NOMO-1 (cell line): ENCODE measurements around the gene SPAG5.
A peak's percentile ranks its signal among the peaks of the same experiment; 100 is the strongest.
"Not testable (repeated sequence)": the region's sequence is repeated elsewhere in the genome, so short reads cannot be mapped to it uniquely, and the experiment has no call there.

Experiments used
- DNase-seq, 2 experiments: peaks; one replicate each; lab custom pipeline; 2025; ENCODE audit not compliant: unreplicated experiment in 2 of 2; lab: John Stamatoyannopoulos, UW

The SPAG5 gene

DNA sequence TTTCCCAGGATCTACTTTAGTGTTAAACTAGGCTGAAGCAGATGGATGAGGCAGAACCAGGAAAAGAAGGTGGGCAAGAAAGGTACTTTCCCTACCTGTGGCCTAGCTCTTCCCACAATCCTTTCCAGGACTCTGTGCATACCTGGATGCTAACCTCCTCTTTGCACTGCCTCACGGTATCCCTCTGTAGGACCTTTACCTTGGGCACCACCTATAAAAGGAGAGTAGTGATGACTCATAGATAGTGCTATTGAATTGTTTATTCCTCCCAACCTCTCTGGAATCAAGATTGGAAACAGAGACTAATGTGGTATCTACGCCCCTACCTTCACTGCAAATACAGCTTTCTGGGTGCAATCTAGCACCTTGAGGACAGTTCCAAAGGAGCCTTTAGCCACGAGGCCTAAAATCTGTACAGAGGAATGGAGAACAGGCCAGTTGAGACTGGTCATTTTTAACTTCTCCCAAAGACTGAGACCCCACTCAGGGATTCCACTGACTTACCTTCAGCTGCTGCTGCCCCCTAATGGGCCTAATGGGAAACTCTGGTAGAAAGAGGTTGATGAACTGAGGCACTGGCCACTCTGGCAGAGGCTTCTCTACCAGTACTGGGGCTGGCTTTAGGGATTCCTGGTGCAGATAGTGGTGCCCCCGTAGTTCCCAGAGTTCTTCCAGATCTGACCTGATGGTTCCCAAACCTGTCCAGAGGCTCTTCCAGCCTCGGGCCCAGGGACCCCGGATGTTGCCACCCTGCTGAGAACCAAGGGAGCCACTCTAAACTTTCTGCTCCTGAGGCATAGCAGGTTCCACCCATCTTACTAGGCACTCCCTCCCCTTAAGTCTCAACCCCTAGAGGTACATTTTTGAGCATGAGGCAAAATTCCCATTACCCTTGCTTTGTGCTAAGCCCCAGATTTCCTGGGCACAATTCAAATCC lies 14.4 kb upstream of the SPAG5 start:
- no peak for DNase-seq

DNA sequence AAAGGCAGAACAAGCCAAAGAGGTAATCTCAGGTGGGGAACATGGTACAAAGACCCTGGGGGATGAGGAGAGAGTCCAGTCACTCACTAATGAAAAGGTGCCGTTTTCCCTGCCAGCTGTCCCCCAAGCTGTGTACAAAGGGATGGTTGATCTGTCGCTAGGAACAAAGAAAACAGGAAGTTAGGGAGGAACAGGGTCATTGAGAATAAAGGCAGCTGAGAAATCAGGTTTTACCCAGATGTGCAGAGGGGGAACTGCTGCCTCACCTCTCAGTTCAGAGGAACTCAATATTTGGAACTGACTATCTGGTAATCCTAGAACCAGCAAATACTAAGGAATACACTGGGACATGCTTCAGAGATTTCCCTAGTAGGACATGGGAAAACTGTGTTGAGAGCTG lies 13.7 kb upstream of the SPAG5 start:
- peak in 1 of 2 experiments; percentile 1 for DNase-seq

DNA sequence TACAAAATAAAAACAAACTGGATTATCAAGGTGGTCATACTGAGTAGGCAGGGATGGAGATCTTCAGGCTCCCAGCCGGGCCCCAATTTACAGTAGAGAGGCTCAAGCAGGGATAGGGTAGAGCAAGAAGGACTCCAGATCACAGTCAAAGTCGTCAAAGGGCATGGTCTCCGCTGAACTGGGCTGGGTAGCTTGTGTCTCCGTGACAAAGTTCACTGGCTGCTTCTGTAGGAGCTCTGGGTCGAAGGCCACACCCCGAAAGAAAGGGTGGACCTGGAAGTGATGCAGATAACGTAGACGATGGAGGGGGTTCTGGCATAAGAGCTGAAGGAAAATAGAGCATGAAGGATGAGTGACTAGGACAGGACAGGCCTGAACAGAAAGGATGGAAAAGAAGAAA lies 11.6 kb upstream of the SPAG5 start:
- DNase-seq: no peak

DNA sequence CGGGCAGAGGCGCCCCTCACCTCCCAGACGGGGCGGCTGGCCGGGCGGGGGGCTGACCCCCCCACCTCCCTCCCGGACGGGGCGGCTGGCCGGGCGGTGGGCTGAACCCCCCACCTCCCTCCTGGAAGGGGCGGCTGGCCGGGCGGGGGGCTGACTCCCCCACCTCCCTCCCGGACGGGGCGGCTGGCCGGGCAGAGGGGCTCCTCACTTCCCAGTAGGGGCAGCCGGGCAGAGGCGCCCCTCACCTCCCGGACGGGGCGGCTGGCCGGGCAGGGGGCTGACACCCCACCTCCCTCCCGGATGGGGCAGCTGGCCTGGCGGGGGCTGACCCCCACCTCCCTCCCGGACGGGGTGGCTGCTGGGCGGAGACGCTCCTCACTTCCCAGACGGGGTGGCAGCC lies 5.2 kb upstream of the SPAG5 start:
- DNase-seq: not testable (repeated sequence)

DNA sequence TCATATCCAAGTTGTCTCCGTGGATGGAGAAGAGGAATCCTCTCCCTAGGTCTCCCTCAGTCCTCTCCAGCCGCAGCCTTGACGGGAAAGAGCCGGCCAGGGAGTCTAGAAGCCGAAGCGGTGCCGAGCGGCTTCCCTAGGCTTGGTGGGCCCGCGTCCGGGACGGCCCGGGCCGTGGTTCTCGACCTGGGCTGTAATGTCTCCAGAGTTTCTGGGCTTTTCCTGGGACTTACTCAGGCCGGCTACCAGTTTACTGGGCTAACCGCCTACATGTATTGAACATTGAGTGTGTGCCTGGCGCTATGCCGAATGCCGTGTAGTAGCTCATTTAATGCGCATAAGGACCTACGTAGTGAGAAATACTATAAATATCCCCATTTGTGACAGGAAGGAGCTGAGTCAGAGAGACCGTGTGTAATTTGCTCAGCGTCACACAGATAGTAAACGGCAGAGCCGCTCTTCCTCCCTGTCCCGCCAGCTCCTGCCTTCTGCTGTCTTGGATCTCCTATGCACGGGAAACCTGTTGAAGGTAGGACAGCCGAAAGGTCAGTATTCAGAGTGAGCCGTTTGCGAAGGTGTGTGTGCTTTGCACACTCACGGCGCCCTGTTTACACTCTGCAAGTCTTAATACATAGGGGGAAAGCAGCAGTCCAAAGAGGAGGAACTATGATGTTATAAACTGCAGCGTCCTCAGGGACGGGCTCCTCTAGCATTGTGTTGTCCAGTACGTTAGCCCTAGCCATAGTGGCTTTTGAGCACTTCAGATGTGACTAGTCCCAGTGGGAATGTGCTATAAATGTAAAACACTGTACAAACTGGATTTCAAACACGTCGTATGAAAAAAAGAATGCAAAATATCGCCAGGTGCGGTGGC lies 723 bp upstream of the SPAG5 start:
- DNase-seq: peak; percentile 68 to 87

DNA sequence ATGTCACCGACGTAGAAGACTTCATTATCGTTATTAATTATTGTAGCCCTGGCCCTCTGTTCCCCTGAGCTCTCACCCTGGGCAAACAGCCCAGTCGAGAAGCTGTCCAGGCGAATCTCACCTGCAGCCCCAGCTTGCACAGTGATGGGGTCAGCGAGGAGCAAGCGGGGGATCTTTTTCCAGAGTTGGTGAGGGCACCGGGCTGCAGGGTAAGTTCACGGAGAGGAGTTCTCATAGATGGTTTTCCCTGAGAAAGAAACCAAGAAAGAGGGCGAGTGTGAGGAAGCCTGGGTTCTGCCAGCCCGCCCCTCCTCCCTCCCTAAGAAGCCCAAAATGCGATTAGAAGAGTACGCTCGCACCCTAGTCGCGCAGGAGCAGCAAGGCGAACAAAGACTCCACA lies 436 bp downstream of the SPAG5 start:
- no peak for DNase-seq

DNA sequence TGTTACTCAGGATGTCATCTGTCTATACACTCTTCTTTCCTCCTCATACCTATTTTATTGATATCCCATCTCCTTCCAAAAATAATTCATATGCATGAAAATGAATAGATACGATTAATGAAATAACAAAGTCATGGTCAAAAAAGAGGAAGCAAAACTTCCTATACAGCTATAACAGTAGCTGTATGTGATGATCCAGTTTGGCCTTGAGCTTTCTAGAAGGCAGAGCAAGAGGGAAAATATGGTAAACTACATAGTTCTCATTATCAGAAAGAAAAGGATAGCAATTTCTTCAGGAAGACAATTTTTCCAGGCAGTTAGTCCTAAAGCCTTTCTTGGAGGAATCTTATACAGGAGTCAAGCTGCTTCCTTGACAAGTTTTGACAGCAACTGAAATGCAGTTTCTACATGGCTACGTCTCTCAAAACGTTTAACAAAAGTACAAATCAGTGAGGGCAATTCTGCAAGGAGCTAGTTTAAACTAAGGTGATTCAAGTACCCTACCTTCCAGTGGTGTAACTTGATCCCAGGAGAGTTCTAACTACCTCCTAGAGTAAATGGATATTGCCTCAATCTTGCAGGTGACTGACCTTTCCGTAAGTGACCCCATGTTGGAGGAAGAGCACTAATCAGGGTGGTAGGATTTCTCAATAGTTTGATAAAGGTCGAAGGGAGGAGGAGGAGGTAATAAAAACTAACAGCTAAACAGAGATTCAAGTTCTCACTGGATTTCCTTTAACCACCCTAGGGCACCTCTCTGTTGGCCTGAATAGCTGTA lies 1.0 kb downstream of the SPAG5 start:
- DNase-seq: peak; percentile 11 to 42

DNA sequence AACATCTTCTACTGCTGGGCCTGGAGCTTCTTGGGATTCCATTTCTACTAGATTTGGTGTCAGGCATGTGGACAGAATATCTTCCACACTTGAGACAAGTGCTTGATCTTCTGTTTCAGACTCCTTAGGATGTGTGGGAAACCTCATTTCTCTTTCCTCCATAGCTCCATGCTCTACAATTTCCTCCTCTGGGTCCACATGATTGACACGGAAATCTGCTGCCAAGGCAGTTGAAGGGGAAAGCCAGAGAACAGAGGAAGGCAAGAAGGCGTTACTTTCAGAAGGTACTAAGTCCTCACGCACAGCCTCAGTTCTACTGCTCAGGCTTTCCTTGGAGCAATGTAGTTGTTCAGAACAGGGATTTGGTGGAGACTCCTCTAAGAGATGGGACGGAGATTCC lies 6.6 kb downstream of the SPAG5 start:
- no peak for DNase-seq

DNA sequence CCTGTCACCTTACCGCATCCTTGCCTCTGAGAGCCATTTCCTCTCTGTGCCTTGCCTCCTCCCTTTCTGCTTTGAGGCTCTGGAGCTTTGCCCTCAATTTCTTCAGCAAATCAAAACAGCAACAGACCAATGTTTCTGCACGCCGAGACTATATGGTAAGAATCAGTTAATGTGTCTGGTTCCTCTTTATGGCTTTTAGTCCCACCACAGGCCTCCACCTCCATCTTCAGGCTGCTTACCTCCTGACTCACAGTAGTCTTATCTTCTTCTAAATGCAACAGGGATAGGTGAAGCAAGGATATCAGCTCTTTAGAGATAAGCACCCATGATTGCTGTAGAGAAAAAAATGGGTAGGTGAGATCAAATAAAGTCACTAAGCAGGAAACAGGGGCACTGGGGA lies 13.0 kb downstream of the SPAG5 start:
- DNase-seq: no peak

DNA sequence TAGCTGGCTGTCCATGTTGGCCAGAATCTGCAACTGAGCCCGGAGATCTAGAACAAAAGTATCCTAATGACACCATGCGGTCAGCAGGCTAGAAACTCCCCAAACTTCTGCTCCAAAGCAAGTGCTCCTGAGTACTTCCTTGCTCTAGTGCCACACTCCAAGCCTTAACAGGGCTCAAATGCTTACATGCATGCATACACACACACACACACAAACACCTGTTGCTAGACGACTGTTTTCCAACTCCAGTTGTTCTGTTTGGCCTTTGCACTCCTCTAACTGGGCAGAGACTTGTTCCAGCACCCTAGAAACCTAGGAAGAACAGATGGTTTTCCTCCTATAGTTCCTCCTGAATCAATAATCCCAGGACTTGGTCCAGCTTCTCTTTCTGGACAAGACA lies 14.4 kb downstream of the SPAG5 start:
- no peak for DNase-seq

DNA sequence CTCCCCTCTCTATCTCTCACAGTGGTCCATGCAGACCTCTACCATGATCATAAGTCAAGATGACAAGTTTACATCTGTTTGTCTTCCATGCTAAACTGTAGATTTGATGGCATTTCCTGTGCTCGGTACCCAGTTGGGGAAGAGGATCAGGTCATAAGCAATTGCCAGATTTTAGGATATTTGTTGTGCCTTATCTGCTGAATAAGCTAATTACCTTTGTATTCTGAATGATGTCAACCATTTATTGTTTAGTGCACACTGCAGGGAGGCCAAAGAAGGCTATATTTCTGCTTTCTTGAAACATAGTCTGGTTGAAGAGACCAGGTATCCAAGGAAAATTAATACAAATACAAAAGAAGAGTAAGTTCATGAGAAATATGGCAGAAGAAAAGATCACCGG lies 16.3 kb downstream of the SPAG5 start:
- DNase-seq: no peak

DNA sequence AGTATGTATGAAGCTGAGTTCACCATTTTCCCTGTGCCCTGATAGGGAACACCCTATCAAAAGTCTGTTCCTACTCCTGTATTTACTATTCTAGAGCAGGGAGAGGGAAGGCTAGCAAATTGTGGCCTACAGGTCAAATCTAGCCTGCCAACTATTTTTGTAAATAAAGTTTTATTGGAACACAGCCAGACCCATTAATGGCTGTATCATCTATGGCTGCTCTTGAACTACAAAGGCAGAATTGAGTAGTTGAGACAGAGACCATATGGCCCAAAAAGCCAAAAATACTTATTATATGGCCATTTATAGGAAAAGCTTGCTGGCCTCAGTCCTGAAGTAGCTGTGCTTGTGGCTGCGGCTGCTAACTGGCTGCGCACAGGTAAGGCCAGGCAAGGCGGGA lies 17.9 kb downstream of the SPAG5 start:
- DNase-seq: no peak

DNA sequence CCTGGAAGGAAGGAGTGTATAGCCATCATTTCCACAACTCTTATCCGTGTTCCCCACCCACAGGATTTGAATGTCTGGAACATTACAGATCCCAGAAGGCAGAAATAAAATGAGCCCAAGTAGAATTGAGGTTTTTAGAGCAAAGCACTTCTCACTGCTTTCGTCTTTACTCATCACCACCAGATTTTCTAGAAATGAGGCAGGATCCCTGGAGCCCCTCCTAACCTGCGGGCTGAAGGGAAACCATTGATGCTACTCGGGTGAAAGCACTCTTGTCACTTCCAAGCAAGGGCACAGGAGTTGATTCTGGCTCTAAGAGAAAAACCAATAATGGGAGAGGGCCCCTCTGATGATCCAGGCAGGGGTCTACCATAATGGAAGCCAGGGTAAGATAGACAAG lies 19.3 kb downstream of the SPAG5 start:
- no peak for DNase-seq

DNA sequence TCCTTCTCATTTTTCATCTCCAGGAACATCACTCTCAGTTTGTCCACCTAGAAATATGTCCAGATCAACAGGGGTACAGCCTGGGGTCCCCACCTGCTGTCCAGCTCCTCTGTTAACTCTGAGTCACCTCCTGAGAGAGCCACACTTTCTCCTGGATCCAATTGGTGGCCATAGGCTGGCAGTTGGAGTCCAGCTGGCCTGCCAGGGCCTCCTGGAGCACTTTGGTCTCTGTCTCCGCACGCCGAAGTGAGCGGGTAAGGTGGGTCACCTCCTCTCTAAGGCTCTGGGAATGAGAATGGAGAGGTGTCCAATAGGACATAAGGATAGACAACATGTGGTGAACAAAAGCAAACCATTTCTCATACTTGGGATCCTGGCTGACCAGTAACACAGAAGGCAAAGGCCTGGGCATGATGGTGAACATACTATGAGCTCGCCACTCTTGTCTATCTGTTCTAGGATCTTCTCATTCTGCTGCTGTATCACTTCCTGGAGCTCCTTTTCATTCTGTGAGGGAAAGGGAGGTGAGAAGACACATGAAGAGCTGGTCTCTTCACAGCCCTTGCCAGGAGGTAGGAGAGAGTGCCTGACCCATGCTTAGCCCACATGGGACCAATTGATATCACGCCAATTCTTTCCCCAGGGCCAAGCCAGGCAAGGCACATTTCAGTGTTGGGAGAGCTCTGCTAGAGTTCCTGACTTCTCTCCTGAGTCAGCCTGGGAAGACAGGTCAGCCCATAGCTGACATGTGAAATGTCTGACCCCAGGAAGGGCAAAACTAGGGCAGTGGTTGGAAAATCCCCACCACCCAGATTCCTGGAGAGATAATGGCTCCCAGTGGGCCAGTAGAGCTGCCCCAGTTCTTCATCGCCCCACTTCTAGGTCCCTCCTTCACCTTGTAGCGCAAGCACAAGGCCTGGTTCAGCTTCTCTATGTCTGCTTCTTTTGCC lies 20.3 kb downstream of the SPAG5 start:
- no peak for DNase-seq

DNA sequence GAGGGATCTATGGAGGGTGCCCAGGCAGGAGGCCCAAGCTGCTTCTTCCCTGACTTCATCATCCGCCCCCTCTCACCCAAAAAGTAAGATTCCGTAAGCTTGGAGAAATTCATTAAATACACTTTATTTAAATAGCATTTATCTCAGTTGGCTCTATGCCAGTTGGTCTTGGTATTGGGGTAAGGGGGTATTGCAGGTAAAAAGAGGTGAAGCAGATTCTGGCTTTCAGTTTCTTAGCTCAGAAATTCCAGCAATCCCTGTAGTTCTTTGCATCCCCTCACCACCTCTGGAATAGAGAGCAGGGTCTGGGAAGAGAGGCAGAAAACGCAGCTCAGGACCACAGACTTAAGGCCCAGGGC lies 21.4 kb downstream of the SPAG5 start:
- no peak for DNase-seq

DNA sequence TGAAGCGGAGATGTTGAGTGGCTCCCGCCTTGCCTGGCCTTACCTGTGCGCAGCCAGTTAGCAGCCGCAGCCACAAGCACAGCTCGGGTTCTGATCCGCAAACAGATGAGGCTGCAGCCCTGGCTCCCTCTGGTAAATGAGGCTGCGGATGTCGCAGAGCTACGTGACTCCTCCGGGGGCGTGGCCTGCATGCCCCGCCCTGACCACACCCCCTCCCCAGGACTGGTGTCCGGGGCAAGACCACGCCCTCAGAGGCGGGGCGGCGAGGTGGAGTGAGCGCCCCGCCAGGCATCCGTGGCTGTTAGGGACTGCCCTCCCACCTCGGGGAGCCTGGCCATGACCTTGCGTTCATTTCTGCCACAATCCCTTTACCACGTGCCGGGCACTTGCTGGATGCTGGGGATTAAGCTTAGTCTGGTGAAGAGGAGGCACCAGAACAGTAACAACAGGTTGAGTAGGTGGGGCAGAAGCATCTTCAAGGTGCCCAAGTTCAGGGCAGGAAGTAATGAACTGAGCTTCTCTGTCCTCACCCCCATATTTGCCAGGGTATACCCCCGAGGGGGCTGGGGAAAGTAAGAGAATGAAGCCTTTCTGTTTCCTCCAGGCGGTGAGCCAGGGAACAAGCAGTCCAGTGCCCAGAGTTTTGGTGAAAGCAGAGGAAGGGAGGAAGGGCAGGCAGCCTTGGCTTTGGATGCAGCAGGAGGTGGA lies 21.9 kb downstream of the SPAG5 start, which contains the start of gene ALDOC:
TSS of gene ALDOC (minus strand) at position 138 of the 708 bp plus-strand sequence. CDS start 1,363 bp downstream, outside the sequence.
- peak; percentile 85 to 94 for DNase-seq

DNA sequence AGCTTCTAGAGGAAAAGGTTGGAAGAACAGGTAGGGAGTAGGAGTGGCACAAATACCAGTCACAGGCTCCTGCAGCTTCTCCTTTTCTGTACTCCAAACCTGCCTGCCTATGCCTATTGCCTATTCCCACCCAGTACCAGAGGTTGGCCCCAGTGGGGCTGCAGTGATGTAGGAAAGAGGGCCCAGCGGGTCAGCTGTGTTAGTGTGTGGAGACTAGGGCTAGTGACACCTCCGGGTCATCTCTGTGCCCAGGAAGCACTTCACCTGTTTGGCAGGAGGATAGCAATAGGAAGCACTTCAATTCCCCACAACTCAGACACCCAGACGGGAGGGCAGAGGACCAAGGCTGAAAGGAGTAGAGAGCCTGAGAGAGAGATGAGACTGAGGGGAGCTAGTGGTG lies 22.8 kb downstream of the SPAG5 start:
- not testable (repeated sequence) for DNase-seq

DNA sequence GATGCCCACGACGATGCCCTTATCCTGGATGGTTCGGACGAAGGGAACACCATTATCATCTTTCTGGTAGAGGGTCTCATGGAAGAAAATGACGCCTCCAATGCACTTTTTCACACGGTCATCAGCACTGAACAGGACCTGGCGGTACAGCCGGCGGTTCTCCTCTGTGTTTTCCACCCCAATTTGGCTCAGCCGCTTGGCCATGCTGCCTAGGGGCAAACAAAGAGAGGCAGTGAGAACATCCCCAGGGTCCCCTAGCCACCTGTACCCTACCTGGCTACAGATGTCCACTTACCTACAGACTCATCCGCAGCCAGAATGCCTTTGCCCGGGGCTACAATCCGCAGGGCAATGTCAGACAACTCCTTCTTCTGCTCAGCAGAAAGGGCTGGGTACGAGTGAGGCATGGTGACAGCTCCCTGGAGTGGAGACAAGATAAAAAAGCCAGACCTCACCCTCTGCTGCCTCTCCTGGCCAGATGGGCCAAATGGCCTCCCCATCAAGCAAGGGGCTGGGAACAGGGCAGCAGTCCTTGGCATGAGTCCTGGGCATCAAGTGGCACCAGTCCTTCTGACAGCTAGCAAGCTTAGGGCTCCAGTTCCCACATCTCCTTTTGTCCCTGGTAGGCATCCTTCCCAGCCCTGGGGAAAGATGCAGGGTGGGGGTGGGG lies 23.6 kb downstream of the SPAG5 start:
- no peak for DNase-seq

DNA sequence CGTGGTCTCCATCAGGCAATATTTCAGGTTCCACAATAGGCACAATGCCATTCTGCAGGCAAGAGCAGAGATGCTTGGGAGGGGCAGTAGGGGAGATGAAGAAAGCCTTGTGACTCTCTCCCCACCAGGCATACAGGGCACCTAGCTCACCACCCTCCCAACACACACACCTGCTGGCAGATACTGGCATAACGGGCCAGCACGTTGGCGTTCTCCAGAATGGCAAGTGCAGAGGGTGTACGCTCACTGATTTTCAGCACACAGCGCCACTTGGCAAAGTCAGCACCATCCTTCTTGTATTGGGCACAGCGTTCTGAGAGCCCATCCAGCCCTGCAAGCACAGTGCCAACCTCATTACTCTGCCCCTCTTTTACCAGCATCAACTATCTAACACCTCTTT lies 24.3 kb downstream of the SPAG5 start:
- DNase-seq: no peak
